ENCODE results near the gene TMEM245. TPM values are rescaled to one million over a fixed set of nuclear protein-coding genes. Genes with fewer than 3 reads are reported as not detected.
A peak's percentile ranks its signal among the peaks of the same experiment; 100 is the strongest.
"Not testable (repeated sequence)": the region's sequence is repeated elsewhere in the genome, so short reads cannot be mapped to it uniquely, and the experiment has no call there.

The TMEM245 gene
- polyA plus RNA-seq, 1 experiment = 30.4 TPM

DNA sequence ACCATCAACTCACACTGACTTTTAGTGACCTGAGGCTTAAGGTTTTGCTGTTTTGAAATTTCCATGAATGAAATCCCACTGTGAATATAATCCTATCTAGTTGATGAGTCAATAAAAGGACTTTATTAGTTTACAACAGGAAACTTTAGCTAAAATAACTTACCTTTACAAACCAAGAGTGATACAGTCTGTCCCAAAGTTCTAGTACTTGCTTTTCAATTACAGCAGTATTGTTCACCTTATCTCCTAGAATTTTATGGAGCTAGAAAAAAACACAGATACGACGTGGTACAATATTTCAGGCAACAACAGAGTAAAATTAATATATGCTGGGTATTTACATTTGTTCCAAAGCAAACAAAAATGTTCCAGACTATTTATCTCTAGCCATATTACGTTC is 59.6 kb downstream of the TMEM245 start:
- H3K36me3 ChIP-seq (ENCODE audit: control insufficient read depth, insufficient read depth, low read length) = peaks cover 7% of the 10 kb centered on the region
- ChIA-PET CTCF (interaction anchor here (1.1 to 1.4 kb wide), 2 partner anchors 9 to 11 kb away, joined by 3 to 4 read pairs; no protein-coding TSS in a partner anchor), POLR2A (no interaction called here)
- no peak overlapping the region for H3K4me3 ChIP-seq (ENCODE audit: low read depth, low read length)
- H3K27me3 ChIP-seq (ENCODE audit: control insufficient read depth, insufficient read depth, low read length) = no peaks in the 10 kb centered on the region
- no peak for DNase-seq (ENCODE audit: low read depth)
- TF ChIP-seq, protein P1, sequence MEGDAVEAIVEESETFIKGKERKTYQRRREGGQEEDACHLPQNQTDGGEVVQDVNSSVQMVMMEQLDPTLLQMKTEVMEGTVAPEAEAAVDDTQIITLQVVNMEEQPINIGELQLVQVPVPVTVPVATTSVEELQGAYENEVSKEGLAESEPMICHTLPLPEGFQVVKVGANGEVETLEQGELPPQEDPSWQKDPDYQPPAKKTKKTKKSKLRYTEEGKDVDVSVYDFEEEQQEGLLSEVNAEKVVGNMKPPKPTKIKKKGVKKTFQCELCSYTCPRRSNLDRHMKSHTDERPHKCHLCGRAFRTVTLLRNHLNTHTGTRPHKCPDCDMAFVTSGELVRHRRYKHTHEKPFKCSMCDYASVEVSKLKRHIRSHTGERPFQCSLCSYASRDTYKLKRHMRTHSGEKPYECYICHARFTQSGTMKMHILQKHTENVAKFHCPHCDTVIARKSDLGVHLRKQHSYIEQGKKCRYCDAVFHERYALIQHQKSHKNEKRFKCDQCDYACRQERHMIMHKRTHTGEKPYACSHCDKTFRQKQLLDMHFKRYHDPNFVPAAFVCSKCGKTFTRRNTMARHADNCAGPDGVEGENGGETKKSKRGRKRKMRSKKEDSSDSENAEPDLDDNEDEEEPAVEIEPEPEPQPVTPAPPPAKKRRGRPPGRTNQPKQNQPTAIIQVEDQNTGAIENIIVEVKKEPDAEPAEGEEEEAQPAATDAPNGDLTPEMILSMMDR (IDR thresholded peaks at IDR 0.05; ENCODE audit: insufficient read depth, low read depth, low read length) = no peak

DNA sequence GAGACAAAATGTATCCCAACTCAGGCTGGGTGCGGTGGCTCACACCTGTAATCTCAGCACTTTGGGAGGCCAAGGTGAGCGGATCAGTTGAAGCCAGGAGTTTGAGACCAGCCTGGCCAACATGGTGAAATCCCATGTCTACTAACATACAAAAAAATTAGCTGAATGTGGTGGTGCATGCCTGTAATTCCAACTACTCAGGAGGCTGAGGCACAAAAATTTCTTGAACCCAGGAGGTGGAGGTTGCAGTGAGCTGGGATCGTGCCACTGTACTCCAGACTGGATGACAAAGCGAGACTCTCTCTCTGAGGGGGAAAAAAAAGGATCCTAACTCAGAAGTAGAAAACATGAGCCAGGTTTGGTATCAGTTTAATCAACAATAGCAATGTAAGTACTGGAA is 66.6 kb downstream of the TMEM245 start:
- H3K36me3 ChIP-seq (ENCODE audit: control insufficient read depth, insufficient read depth, low read length); CTCF ChIA-PET; H3K4me3 ChIP-seq (ENCODE audit: low read depth, low read length); POLR2A ChIA-PET; DNase-seq (ENCODE audit: low read depth); H3K27me3 ChIP-seq (ENCODE audit: control insufficient read depth, insufficient read depth, low read length): not testable (repeated sequence)

DNA sequence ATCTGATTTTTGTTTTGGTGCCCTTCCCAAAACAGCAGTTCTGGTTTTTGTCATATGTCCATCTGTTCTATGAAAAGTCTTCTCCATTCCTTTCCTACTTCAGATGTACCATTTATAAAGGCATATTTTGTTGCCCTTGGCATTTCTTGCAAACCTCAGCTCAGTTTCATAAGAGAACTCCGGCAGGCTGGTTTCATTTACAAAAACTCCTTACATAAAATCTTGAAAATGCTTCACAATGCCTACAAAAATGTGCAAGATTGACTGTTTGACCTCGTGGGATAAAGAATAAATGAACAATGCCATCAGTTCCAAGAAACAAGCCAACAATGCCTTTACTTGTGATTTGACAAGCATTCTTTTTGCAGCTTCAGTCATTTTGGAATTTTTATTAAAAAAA is 67.3 kb downstream of the TMEM245 start:
- ChIA-PET POLR2A (interaction anchor here (0.6 to 0.9 kb wide), 2 partner anchors 16 to 35 kb away, joined by 3 to 4 read pairs; no protein-coding TSS in a partner anchor), CTCF (interaction anchor here (0.7 to 1.5 kb wide), 2 partner anchors 19 to 35 kb away, joined by 3 read pairs; no protein-coding TSS in a partner anchor)
- Histone ChIP-seq H3K4me3 (ENCODE audit: low read depth, low read length) (no peak overlapping the region), H3K36me3 (ENCODE audit: control insufficient read depth, insufficient read depth, low read length) (peaks cover 9% of the 10 kb centered on the region), H3K27me3 (ENCODE audit: control insufficient read depth, insufficient read depth, low read length) (no peaks in the 10 kb centered on the region)
- TF ChIP-seq, protein P1 (IDR thresholded peaks at IDR 0.05; ENCODE audit: insufficient read depth, low read depth, low read length) = no peak
- DNase-seq (ENCODE audit: low read depth) = peak; percentile 72

DNA sequence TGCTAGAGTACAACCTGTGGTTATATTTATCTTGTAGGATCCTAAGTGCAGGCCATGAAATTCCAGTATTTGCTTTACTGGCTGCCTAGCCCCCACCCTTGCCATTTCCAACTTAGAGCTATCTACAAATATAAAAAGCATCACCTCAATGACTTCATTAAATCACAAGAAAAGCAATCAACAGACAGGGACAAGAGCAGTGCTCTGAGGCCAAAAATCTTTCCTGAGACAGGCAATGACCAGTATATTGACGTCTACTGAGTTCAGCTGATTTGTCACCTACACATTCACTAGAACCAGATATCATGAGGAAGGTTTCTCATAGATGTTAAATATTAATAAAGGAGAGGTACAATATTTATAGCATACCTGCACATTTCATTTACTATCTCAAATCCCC is 68.0 kb downstream of the TMEM245 start:
- no peak overlapping the region for H3K4me3 ChIP-seq (ENCODE audit: low read depth, low read length)
- TF ChIP-seq, protein P1 (IDR thresholded peaks at IDR 0.05; ENCODE audit: insufficient read depth, low read depth, low read length) = no peak
- DNase-seq (ENCODE audit: low read depth) = no peak
- ChIA-PET POLR2A (interaction anchor here (0.6 kb wide), 1 partner anchor 35 kb away, joined by 4 read pairs; no protein-coding TSS in a partner anchor), CTCF (interaction anchor here (1.3 to 1.5 kb wide), 2 partner anchors 8 to 18 kb away, joined by 3 read pairs; no protein-coding TSS in a partner anchor)
- H3K36me3 ChIP-seq (ENCODE audit: control insufficient read depth, insufficient read depth, low read length) = peaks cover 9% of the 10 kb centered on the region
- H3K27me3 ChIP-seq (ENCODE audit: control insufficient read depth, insufficient read depth, low read length) = no peaks in the 10 kb centered on the region

DNA sequence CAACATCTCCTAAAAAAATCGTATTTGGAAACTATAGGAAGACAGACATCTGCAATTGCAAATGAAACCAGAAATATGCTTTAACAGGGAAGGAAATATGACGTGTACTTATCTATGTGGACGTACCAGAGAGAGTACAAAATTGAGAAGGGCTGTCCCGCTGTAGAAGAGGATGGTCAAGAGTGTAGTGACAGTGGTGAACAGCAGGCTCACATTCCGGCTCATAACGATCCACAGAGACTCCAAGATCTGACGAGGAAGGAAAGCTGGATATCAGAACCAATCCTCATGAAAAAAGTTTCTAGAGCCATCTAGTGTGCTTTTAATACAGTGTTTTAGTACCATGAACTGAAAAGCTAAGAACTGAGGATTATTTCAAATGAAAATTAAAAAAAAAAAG is 69.3 kb downstream of the TMEM245 start:
- TF ChIP-seq, protein P1 (IDR thresholded peaks at IDR 0.05; ENCODE audit: insufficient read depth, low read depth, low read length) = no peak
- ChIA-PET POLR2A (no interaction called here), CTCF (interaction anchor here (1.3 kb wide), 1 partner anchor 10 kb away, joined by 3 read pairs; no protein-coding TSS in a partner anchor)
- peaks cover 8% of the 10 kb centered on the region for H3K36me3 ChIP-seq (ENCODE audit: control insufficient read depth, insufficient read depth, low read length)
- no peak for DNase-seq (ENCODE audit: low read depth)
- H3K27me3 ChIP-seq (ENCODE audit: control insufficient read depth, insufficient read depth, low read length) = no peaks in the 10 kb centered on the region
- no peak overlapping the region for H3K4me3 ChIP-seq (ENCODE audit: low read depth, low read length)

DNA sequence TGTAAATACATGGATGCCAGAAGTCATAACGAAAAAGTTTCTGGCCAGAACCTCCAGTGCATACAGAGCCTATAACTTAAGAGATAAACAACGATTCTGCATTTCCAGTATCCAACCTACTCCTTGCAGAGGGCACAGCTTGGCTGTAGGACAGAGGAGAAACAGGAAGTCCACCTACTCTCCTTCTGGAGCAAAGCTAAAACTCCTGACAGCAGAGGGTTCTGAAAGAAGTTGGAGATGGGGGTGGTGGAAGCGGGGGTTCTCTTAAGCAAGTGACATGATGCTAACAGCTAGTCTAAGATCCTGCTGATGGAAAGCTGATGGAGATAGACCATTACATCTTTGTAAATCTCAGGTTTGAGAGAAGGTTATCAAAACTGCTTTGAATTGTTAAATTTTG is 70.9 kb downstream of the TMEM245 start:
- Histone ChIP-seq H3K27me3 (ENCODE audit: control insufficient read depth, insufficient read depth, low read length) (no peaks in the 10 kb centered on the region), H3K36me3 (ENCODE audit: control insufficient read depth, insufficient read depth, low read length) (peaks cover 10% of the 10 kb centered on the region), H3K4me3 (ENCODE audit: low read depth, low read length) (no peak overlapping the region)
- no peak for DNase-seq (ENCODE audit: low read depth)
- TF ChIP-seq, protein P1 (IDR thresholded peaks at IDR 0.05; ENCODE audit: insufficient read depth, low read depth, low read length) = no peak
- ChIA-PET CTCF (interaction anchor here (0.8 to 1.2 kb wide), 2 partner anchors 11 to 38 kb away, joined by 4 read pairs; no protein-coding TSS in a partner anchor), POLR2A (no interaction called here)
